Heart right ventricle (tissue), 16 donors: ENCODE measurements around the gene PITX2. TPM values are rescaled to one million over a fixed set of nuclear protein-coding genes. Genes with fewer than 3 reads are reported as not detected.

Experiments used
- ATAC-seq, 8 donors: fragments of 200-7000 bp; cut with Tn5 transposase; one replicate each; pipeline ENCODE4 v1.9.1; 2020; ENCODE audit warnings: mild to moderate bottlenecking in 8 of 8, moderate library complexity in 8 of 8, moderate number of reproducible peaks in 1 of 8
- DNase-seq, 2 donors: peaks; one replicate each; pipeline ENCODE4 v3.0.0-alpha.2; 2020
- H3K27ac ChIP-seq, 10 donors: fragments of 200-600 bp; sonication (generic) in 2 of 10; one replicate each; pipeline versions ENCODE4 v1.5.0 to v1.8.0; 2020 to 2022; ENCODE audit warnings: mild to moderate bottlenecking in 3 of 10
- H3K27me3 ChIP-seq, 7 donors: fragments of 200-600 bp; one replicate each; pipeline ENCODE4 v1.8.0; 2021 to 2022; ENCODE audit warnings: mild to moderate bottlenecking in 2 of 7
- H3K36me3 ChIP-seq, 9 donors: fragments of 200-600 bp; sonication (generic) in 1 of 9; one replicate each; pipeline versions ENCODE4 v1.5.0 to v1.8.0; 2020 to 2022; ENCODE audit warnings: mild to moderate bottlenecking in 2 of 9
- H3K4me1 ChIP-seq, 9 donors: fragments of 200-600 bp; sonication (generic) in 1 of 9; one replicate each; pipeline versions ENCODE4 v1.5.0 to v1.8.0; 2020 to 2022; ENCODE audit warnings: mild to moderate bottlenecking in 4 of 9
- H3K4me3 ChIP-seq, 10 donors: fragments of 200-600 bp; sonication (generic) in 2 of 10; one replicate each; pipeline versions ENCODE4 v1.5.0 to v1.8.0; 2020 to 2022; ENCODE audit warnings: mild to moderate bottlenecking in 7 of 10, moderate library complexity in 2 of 10
- H3K9me3 ChIP-seq, 11 donors: fragments of 200-600 bp in 10 of 11; sonication (generic) in 2 of 11; one replicate each; pipeline versions ENCODE4 v1.5.0 to v1.8.0; 2013 to 2022; ENCODE audit warnings: mild to moderate bottlenecking in 2 of 11, control low read depth in 1 of 11, moderate library complexity in 1 of 11
- CTCF ChIP-seq, 9 donors: fragments of 200-600 bp; sonication (generic) in 2 of 9; IDR thresholded peaks; one replicate each; pipeline versions ENCODE4 v1.5.0 to v1.8.0; 2021 to 2022; ENCODE audit warnings: antibody characterized with exemption in 9 of 9, mild to moderate bottlenecking in 5 of 9, moderate library complexity in 1 of 9
- WGBS, 2 donors: extraction: QIAGEN DNeasy Blood & Tissue Kit; methylation state at CpG; one replicate each; pipeline ENCODE4 v1.1.7; 2013; ENCODE audit warnings: inconsistent platforms in 1 of 2; 5-methylcytosine and 5-hydroxymethylcytosine counted together
- intact Hi-C, 10 donors: fragments of 100-400 bp; cut with DNase I; formaldehyde crosslinking; loops; one replicate each; pipeline versions ENCODE4 v1.11.1 to v1.14.2; 2022
- polyA plus RNA-seq, 2 donors: library from polyadenylated mRNA; stranded (reverse); fragments of 200-250 nt; gene quantifications; one replicate each; pipeline ENCODE4 v1.2.3, GENCODE V29; 2013
- total RNA-seq, 10 donors: library from RNA; stranded (reverse); fragmentation: NEBNext Ultra II Directional in 3 of 10; extraction: Animal tissue kit (Norgen Biotek cat#: 25700) in 3 of 10; gene quantifications; one replicate each; pipeline versions ENCODE4 v1.2.1 to v1.2.4, GENCODE V29; 2021 to 2023
- donor health status: Arrhythmogenic right ventricular cardiomyopathy.
- donor health status: ischemic (EF 13 %, LVEDD 7.1; RV severe dilation, severe dysfunction).
- donor health status: healthy with polysubstance abuse.
- donor health status: DM: no; HTN: yes; CAD: no.
- donor health status: DM: no; HTN: no; CAD: no.
- donor health status: ischemic (EF 25% LVEDD 6.9; RV normal size, moderate dysfunction).
- donor health status: ischemic (EF 25% LVEDD 5.7; RV mildly dilated, moderate dysfunction).
- donor health status: healthy.
- donor health status: DM: yes; HTN: yes; CAD: no.
- donor health status: Ischemic cardiomyopathy.
- donor health status: ischemic (EF 35%, LVEDD 5.7; RV mildly dilated, moderate dysfunction).
- donor health status: nonischemic (EF 11% LVEDD 7.7; RV severe dilation, severe dysfunction).
- donor health status: DM: yes; HTN: yes; CAD: no.
- donor health status: PGD.
- donor health status: ischemic (EF 29% LVEDD 5.4; RV normal size, mild dysfunction).
- donor health status: nonischemic (EF 23%, LVEDD 6.1; RV moderate dilation, normal function).

The PITX2 gene
- total and polyA plus RNA-seq, 12 donors = 0.04 to 0.57 (median 0.10) TPM; not detected in 9

GRCh38 chr4:110643096-110643495, 20.2 kb upstream of the PITX2 start:
- intact Hi-C loops = no loop called here
- H3K4me1 ChIP-seq = no peaks in the 10 kb centered on the region
- no peaks in the 10 kb centered on the region for H3K9me3 ChIP-seq
- 68 to 87% methylated on average over 1 of the region's 1 CpG for WGBS, 2 donors
- no peaks in the 10 kb centered on the region for H3K36me3 ChIP-seq
- H3K27me3 ChIP-seq = peaks cover 14 to 92% (median 79%) of the 10 kb centered on the region in 7 donors
- H3K27ac ChIP-seq = no peak overlapping the region
- TF ChIP-seq CTCF (IDR thresholded peaks at IDR 0.05) = no peak
- no peak overlapping the region for H3K4me3 ChIP-seq
- DNase-seq = no peak
- no peak for ATAC-seq

- TF ChIP-seq CTCF (IDR thresholded peaks at IDR 0.05) = no peak
- Histone ChIP-seq H3K9me3 (no peaks in the 10 kb centered on the region), H3K4me3 (no peak overlapping the region), H3K4me1 (peaks cover 0 to 12% (median 10%) of the 10 kb centered on the region in 9 donors), H3K36me3 (no peaks in the 10 kb centered on the region), H3K27me3 (peaks cover 24 to 100% (median 97%) of the 10 kb centered on the region in 7 donors), H3K27ac (no peak overlapping the region)
- intact Hi-C loops = no loop called here
- DNase-seq (no peak), ATAC-seq (no peak)
- 4% methylated on average over 18 of the region's 18 CpGs for WGBS, 2 donors
Measured at GRCh38 chr4:110641218-110641617, 18.3 kb upstream of the PITX2 start.

GRCh38 chr4:110640576-110640975, 17.7 kb upstream of the PITX2 start:
- Histone ChIP-seq H3K4me3 (no peak overlapping the region), H3K27me3 (peaks cover 29 to 100% (median 99%) of the 10 kb centered on the region in 7 donors), H3K36me3 (no peaks in the 10 kb centered on the region), H3K4me1 (peaks cover 0 to 12% (median 10%) of the 10 kb centered on the region in 9 donors), H3K27ac (no peak overlapping the region), H3K9me3 (no peaks in the 10 kb centered on the region)
- intact Hi-C loops = no loop called here
- TF ChIP-seq CTCF (IDR thresholded peaks at IDR 0.05) = no peak
- 7 to 8% methylated on average over 9 of the region's 9 CpGs for WGBS, 2 donors
- DNase-seq (no peak), ATAC-seq (no peak)

- Histone ChIP-seq H3K4me1 (peaks cover 0 to 12% (median 10%) of the 10 kb centered on the region in 9 donors), H3K9me3 (no peaks in the 10 kb centered on the region), H3K27ac (no peak overlapping the region), H3K4me3 (no peak overlapping the region), H3K27me3 (peaks cover 40 to 100% (median 99%) of the 10 kb centered on the region in 7 donors), H3K36me3 (no peaks in the 10 kb centered on the region)
- ATAC-seq (no peak), DNase-seq (no peak)
- intact Hi-C loops = loop anchor here in 5 of 10 donors (5.0 to 10.0 kb wide), 8 partner anchors 315 to 1215 kb away; no protein-coding TSS in a partner anchor
- 5 to 6% methylated on average over 31 to 34 of the region's 34 CpGs for WGBS, 2 donors
- TF ChIP-seq CTCF (IDR thresholded peaks at IDR 0.05) = no peak
Measured at GRCh38 chr4:110639207-110640090, 16.6 kb upstream of the PITX2 start.
